ENCODE data around the gene MGST2. TPM values are rescaled to one million over a fixed set of nuclear protein-coding genes. Genes with fewer than 3 reads are reported as not detected.

The MGST2 gene
- total RNA-seq, 2 experiments from 2014 or later: 0.70 to 3.0 TPM

DNA sequence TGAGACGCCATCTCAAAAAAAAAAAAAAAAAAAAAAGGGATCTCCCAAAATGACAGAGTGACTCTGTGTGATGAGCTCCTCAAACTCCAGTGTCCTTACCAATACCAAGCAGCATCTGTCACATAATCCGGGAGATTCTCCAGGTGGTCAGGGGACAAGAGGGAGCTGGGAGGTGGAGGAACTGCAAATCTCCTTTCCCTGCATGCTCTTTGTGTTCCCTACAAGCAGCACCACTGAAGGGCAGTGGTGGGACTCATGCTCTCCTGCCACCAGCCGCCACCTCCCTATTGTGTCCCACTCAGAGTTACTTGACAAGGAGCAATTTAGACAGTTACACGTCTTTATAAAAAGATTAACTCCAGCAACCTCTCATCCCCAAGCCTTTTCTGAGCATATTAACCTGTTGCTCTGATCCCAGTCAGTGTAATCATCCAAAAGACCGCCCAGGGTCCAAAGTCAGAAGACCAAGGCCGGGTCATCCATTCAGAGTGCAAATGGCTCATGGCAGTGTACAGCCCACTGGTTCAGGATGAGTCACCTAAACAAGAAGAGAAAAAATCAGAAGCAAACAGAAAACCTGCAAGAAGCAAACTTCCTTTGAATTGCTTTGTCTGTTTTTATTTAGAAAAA is 23.6 kb downstream of the MGST2 start:
- no peak overlapping the region for H3K4me3 ChIP-seq (ENCODE audit: low read length)
- ChIA-PET CTCF (interaction anchor here (0.6 kb wide), 1 partner anchor 119 kb away, joined by 4 read pairs; no protein-coding TSS in a partner anchor), POLR2A (no interaction called here)
- intact Hi-C loops (cut with DNase I, micrococcal nuclease): no loop called here
- H3K27ac Mint-ChIP-seq: no peak overlapping the region
- peaks cover 3% of the 10 kb centered on the region for H3K9me3 Mint-ChIP-seq
- no peak for ATAC-seq (ENCODE audit: poor library complexity)
- peaks cover 0 to 3% of the 10 kb centered on the region in 2 experiments for H3K9me3 ChIP-seq (ENCODE audit: control insufficient read depth in 1 of 2, insufficient read depth in 1 of 2, low read length in 2 of 2)
- no peaks in the 10 kb centered on the region for H3K27me3 ChIP-seq (ENCODE audit: control insufficient read depth in 1 of 2, insufficient read depth in 2 of 2, low read length in 2 of 2)
- no peaks in the 10 kb centered on the region for H3K27me3 Mint-ChIP-seq
- H3K36me3 ChIP-seq (ENCODE audit: insufficient read depth, low read length): no peaks in the 10 kb centered on the region
- H3K4me1 ChIP-seq (ENCODE audit: insufficient read depth, low read length): no peaks in the 10 kb centered on the region
- DNase-seq: no peak
- no peak overlapping the region for H3K4me3 Mint-ChIP-seq
- TF ChIP-seq, protein P1, sequence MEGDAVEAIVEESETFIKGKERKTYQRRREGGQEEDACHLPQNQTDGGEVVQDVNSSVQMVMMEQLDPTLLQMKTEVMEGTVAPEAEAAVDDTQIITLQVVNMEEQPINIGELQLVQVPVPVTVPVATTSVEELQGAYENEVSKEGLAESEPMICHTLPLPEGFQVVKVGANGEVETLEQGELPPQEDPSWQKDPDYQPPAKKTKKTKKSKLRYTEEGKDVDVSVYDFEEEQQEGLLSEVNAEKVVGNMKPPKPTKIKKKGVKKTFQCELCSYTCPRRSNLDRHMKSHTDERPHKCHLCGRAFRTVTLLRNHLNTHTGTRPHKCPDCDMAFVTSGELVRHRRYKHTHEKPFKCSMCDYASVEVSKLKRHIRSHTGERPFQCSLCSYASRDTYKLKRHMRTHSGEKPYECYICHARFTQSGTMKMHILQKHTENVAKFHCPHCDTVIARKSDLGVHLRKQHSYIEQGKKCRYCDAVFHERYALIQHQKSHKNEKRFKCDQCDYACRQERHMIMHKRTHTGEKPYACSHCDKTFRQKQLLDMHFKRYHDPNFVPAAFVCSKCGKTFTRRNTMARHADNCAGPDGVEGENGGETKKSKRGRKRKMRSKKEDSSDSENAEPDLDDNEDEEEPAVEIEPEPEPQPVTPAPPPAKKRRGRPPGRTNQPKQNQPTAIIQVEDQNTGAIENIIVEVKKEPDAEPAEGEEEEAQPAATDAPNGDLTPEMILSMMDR (IDR thresholded peaks at IDR 0.05): no peak
- H3K27ac ChIP-seq (ENCODE audit: low read depth in 1 of 2, low read length in 2 of 2): no peak overlapping the region
- H3K36me3 Mint-ChIP-seq (ENCODE audit: low read depth): peaks cover 11% of the 10 kb centered on the region
- H3K4me1 Mint-ChIP-seq (ENCODE audit: low read depth): peaks cover 5% of the 10 kb centered on the region

DNA sequence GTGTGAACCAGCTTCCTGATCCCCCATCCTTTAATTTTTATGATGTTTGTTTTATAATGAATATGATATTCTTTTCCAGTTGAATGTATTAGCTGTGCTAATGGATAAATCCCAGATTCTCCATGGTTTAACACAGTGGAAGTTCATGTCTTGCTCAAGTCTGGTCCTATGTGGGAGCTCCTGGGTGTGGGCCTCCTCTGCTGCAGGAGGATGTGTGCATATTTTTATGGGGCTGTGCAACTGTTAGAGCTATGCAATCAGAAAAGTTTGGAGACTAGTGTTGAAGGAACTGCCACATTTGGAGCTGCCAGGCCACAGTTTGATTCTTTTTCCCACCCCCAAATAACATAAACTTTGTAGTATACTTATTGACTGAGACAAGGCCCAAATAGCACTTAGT is 24.8 kb downstream of the MGST2 start:
- intact Hi-C loops (cut with DNase I, micrococcal nuclease): no loop called here
- H3K27ac ChIP-seq (ENCODE audit: low read depth in 1 of 2, low read length in 2 of 2): no peak overlapping the region
- Mint-ChIP-seq H3K36me3 (ENCODE audit: low read depth) (no peaks in the 10 kb centered on the region), H3K9me3 (no peaks in the 10 kb centered on the region), H3K4me1 (ENCODE audit: low read depth) (no peaks in the 10 kb centered on the region), H3K4me3 (no peak overlapping the region), H3K27me3 (no peaks in the 10 kb centered on the region), H3K27ac (no peak overlapping the region)
- CTCF ChIA-PET: no interaction called here
- no peaks in the 10 kb centered on the region for H3K4me1 ChIP-seq (ENCODE audit: insufficient read depth, low read length)
- no peaks in the 10 kb centered on the region for H3K27me3 ChIP-seq (ENCODE audit: control insufficient read depth in 1 of 2, insufficient read depth in 2 of 2, low read length in 2 of 2)
- H3K4me3 ChIP-seq (ENCODE audit: low read length): no peak overlapping the region
- H3K9me3 ChIP-seq (ENCODE audit: control insufficient read depth in 1 of 2, insufficient read depth in 1 of 2, low read length in 2 of 2): no peaks in the 10 kb centered on the region
- ATAC-seq (ENCODE audit: poor library complexity) (no peak), DNase-seq (no peak)
- H3K36me3 ChIP-seq (ENCODE audit: insufficient read depth, low read length): no peaks in the 10 kb centered on the region
- POLR2A ChIA-PET: no interaction called here
- TF ChIP-seq, protein P1 (IDR thresholded peaks at IDR 0.05): no peak

DNA sequence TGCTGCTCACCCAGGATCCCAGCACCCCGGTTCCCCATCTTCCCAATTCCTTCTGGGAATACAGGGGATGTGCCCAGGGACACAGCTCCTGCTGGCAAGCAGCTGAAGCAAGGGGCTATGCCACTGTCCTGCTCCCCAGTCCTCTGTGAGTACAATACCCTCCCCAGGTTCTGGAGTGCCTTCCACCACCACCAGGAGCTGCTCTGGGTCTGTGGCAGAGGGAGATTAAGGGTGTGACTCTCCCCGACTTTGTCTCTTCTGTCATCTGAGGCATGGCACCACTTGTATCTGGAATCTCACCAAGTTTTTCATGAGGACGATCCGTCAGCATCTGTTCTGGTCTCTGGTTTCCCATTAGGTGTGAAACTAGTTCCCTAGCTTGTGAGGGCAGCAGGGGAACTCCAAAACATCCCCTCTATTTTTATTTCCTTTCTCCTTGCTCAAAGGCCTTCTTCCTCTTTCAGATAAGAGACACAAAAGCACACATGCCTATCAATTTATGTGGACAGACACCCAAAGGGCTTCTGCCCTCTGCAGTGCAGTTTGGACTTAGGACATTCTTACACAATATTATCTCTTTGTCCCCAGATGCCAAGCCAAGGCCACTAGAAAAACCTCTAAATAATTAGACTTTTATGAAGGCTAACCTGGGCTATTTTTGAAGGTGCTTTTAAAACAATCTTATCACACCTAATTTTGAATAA is 26.8 kb downstream of the MGST2 start:
- no peak overlapping the region for H3K4me3 Mint-ChIP-seq
- peaks cover 17% of the 10 kb centered on the region for H3K36me3 Mint-ChIP-seq (ENCODE audit: low read depth)
- no peak for ATAC-seq (ENCODE audit: poor library complexity)
- POLR2A ChIA-PET: no interaction called here
- Histone ChIP-seq H3K36me3 (ENCODE audit: insufficient read depth, low read length) (no peaks in the 10 kb centered on the region), H3K27me3 (ENCODE audit: control insufficient read depth in 1 of 2, insufficient read depth in 2 of 2, low read length in 2 of 2) (no peaks in the 10 kb centered on the region), H3K4me3 (ENCODE audit: low read length) (no peak overlapping the region), H3K9me3 (ENCODE audit: control insufficient read depth in 1 of 2, insufficient read depth in 1 of 2, low read length in 2 of 2) (no peaks in the 10 kb centered on the region), H3K27ac (ENCODE audit: low read depth in 1 of 2, low read length in 2 of 2) (no peak overlapping the region), H3K4me1 (ENCODE audit: insufficient read depth, low read length) (no peaks in the 10 kb centered on the region)
- CTCF ChIA-PET: no interaction called here
- H3K27ac Mint-ChIP-seq: no peak overlapping the region
- TF ChIP-seq, protein P1 (IDR thresholded peaks at IDR 0.05): no peak
- H3K27me3 Mint-ChIP-seq: no peaks in the 10 kb centered on the region
- DNase-seq: peak in 2 of 14 experiments; percentile 7 to 11
- no peaks in the 10 kb centered on the region for H3K4me1 Mint-ChIP-seq (ENCODE audit: low read depth)
- H3K9me3 Mint-ChIP-seq: peaks cover 5% of the 10 kb centered on the region
- intact Hi-C loops (cut with DNase I, micrococcal nuclease): no loop called here

All from CD4-positive, alpha-beta T cell (primary cell).